Measurements from ENCODE around the gene KDM6A.

GRCh38 chrX:44943007-44943406 is 70.0 kb downstream of the KDM6A start:
- TF ChIP-seq CTCF (IDR thresholded peaks at IDR 0.05) (no peak), POLR2A (IDR thresholded peaks at IDR 0.05) (no peak)

Measured in transverse colon (tissue), 3 donors.